ENCODE results near the gene UBA7. TPM values are rescaled to one million over a fixed set of nuclear protein-coding genes. Genes with fewer than 3 reads are reported as not detected.

UBA7 gene
- total RNA-seq, 2 donors from 2014 or later, result 23.9 to 31.0 TPM

DNA sequence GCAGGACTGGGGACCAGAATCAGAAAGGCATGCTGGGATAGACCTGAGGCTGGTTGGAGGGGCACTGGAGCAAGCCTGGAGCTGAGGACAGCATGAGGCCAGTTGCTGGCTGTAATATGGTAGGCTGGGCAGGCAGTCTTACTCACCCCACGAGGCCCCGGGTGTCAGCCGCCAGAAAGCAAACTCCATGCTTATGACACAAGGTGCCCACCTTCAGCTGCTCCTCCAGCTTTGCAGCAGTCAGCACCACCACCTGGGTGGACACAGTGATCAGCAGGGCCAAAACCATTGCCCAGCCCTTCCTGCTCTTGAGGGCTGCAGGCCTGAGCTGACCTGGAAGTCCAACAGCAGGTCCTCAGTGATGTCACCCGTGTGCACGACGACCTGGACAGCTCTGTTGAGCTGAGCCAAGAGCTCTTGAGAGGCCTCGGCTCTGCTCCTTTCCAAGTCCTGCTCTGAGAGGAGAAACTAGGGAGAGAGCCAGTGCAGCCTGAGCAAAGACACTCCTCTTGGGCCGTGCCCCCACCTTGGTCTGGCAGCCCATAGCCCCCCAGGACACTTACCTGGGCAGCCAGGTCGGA is 747 bp downstream of the UBA7 start:
- ATAC-seq, result peak; percentile 47 to 62
- DNase-seq, result no peak
- intact Hi-C loops (cut with DNase I), result no loop called here

DNA sequence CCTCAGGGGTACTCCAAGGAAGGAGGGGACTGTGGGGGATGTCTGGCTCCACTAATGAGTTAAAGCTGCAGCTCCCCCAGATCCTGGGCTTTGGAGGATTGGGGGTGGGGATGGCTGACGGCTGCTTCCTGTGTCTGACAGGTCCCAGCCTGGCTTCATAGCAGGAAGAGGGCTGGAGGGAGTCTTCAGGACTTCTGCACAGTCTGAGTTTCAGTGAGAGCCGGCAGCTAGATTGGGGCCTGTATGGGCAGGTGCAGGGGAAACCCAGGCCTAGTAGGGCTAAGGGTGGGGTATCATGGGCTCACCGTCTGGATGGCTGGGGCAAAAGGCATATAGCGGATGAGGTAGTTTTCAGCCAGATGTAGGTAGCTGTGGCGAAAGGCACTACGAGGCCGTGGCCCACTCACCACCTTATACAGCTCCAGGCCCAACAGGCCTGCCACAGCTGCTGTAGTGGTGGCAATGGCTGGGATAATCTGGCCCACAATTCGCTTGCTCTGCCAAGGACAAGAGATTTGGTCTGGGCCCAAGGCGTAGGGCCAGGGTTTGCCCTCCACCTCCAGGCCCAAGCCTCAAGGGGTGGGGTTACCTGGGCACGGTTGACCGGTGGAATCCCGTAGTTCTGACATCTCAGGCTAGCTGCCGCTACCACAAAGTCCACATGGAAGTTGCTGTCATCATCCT is 6.2 kb downstream of the UBA7 start:
- ATAC-seq, result no peak
- intact Hi-C loops (cut with DNase I), result no loop called here
- DNase-seq, result no peak

DNA sequence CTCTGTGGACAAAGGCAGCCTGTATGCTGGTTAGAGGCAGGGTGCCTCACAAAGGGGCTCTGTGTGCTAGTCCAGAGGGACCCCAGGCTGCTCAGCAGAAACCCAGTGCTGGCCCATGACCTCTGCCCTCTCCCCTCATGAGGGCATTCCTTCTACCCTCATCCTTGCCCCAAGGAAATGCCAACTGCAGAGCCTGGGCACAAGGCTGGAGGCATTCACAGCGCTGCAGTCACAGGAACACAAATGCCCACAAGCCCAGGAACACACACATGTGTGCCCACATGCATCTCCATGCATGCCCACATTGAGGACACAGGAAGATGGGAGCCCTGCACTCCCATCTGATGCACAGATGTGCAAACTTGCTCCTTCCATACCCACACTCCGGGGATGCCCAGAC is 6.9 kb downstream of the UBA7 start:
- intact Hi-C loops (cut with DNase I), result no loop called here
- no peak for ATAC-seq

DNA sequence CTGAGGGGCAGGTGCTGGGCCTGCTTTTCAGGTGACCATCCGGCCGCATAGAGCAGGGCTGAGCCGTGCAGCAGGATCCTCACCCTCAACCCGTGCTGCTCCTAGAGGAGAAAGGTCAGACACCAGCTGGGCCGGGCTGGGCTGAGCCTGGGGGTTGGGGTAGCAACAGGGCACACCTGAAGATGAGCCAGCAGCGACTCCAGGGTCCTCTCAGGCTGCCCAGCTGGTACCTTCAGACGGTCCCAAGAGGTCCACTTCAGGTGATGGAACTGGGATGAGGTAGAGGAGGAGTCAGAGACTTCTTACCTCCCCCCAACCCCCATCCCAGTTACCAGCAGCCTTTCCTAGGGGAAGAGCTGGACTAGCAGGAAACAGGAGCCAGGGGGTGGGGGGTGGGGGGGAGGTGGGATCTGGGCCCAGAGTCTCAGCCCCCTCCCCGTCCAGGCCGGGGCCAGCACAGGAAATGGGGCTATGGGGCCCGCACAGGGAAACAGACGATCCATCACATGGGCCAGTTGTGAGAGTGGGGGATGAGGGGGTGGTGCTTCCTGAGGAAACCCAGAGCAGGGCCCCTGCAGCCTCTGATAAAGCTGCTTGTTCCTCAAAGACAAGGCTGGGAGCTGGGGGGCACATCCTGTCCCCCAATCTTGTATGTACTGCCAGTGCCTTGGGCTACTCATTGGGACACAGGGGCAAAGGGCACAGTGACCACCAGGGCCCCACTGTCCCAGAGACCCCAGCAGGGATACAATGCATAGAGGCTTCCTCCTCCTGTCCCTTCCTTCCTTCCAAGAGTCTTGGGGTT is 7.7 kb downstream of the UBA7 start:
- intact Hi-C loops (cut with DNase I), result no loop called here
- ATAC-seq (peak in 1 of 2 donors; percentile 7), DNase-seq (peak; percentile 72)

More for the DNA sequence above, 6.9 kb downstream of the UBA7 start:
- no peak for DNase-seq

DNA sequence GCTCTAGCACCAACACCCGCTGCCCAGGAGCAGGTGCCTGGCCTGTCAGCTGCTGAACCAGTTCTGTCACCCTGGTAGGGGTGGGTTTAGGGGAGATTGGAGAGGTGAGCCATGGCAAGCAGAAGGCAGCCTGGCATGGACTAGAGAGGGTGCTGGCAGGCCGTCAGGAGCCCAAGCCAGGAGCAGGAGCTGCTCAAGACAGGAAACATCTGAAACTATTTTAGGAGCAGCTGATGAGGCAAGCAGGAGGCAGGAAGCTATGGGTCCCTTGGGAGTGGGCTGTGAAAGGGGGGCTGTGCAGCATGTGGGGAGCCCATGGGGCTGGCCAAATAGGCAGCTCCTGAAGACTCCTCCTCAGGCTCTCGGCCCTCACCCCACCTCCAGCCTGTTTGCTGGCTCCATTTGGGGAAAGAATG is 8.4 kb downstream of the UBA7 start:
- intact Hi-C loops (cut with DNase I), result no loop called here
- ATAC-seq (peak; percentile 42 to 58), DNase-seq (peak; percentile 89)

DNA sequence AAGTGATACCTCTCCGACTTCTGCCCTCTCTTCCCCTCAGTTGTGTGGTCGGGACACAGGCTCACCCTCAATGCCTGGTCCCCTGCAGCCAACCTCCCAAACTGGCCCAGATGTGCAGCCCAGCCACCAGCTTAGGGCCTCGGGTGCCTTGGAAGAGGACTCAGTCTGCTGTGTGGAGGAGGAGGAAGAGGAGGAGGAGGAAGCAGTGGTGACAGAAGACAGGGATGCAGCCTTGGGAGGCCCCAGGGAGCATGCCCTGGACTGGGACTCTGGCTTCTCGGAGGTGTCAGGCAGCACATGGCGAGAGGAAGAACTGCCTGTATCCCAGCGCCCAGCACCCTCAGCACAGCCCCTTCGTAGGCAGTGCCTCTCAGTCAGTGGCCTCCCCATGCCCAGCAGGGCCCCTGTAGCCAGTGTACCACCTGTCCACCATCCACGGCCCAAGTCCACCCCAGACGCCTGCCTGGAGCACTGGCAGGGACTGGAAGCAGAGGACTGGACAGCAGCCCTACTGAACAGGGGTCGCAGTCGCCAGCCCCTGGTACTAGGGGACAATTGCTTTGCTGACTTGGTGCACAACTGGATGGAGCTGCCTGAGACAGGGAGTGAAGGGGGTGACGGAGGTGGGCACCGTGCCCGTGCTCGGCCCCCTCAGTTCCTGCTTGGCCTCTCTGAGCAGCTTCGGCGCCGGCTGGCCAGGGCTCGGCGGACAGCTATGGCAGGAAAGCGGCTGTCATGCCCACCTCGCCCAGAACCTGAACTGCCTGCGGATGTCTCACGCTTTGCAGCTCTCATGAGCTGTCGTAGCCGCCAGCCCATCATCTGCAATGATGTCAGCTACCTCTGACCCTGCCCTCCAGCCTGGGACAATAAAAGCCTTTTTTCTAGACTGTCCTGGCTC is 9.4 kb downstream of the UBA7 start:
- ATAC-seq, result no peak
- intact Hi-C loops (cut with DNase I), result loop anchor here in 1 of 2 donors (5.0 kb wide), 1 partner anchor 38 kb away; no protein-coding TSS in a partner anchor
- DNase-seq, result peak; percentile 58

DNA sequence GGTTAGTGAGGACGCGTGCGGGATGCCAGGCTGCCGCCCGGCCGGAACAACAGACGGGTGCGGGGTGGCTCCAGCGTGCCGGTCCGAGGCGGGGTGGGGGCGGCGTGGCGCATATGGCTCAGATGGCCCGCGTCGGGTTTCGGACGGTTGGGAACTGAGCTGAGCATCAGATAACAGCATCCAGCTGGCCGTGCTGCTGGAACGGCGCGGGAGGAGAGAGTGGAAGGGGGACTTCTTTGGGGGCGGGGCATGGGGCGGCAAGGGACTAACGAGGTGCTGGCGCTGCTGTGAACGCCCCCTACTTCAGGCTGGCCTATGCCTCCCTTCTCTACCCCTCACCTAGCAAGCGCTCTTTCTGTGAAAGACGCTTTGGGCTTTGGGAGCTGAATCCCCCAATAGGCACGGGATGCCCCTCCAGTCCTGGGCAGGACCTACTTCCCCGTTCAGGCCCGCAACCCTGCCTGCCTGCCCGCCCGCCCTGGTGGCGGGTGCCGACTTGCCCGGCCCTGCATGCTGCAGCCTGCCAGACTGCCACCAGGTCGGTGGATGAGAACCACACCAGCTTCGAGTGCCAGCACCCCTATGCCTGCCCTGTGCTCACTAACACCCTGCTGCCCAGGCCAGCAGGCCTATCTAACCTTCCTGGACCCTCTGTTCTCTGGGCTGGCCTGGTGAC is 10.2 kb downstream of the UBA7 start:
- intact Hi-C loops (cut with DNase I), result loop anchor here (1.0 to 5.0 kb wide), 3 partner anchors 36 to 103 kb away; no protein-coding TSS in a partner anchor
- DNase-seq (peak; percentile 39), ATAC-seq (peak; percentile 6 to 13)

DNA sequence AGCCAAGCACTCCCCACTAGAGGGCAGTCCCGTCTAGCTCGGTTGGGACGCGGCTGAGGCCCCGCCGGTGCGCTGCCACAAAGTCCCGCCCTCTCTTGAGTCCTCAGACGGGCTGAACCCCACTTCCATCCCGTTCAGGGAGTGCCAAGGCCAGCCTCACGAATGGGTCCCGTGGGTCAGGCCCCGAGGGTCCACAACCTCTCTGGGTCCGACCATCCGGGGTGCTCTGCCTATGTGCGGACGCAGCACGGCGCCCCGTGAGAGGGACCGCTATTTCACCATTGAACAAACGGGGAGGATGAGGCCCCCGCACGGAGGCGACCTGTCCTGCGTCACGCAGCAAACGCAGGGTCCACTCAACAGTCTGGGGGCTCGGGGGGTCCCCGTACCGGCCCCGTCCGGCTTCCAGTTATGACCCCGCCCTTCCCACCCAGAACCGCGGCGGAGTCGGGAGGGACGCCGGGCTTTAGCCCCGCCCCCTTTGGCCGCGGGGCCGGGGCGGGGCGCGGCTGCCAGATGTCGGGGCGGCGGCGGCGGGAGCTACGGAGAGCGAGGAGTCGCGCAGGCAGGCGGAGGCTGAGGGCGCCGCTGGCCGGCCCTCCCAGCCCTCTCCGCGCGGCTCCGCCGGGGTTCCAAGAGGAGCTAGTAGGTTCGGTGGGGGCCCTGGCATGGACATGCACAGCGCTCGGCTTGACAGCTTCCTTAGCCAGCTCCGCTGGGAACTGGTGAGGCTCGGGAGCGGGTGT is 10.9 kb downstream of the UBA7 start, which contains the start of gene INKA1:
INKA1 (plus strand) TSS at position 543 of the 746 bp plus-strand sequence; CDS start at position 675, 132 bp downstream.
- DNase-seq, result peak; percentile 93
- peak; percentile 84 to 87 for ATAC-seq
- intact Hi-C loops (cut with DNase I), result loop anchor here (1.0 to 5.0 kb wide), 3 partner anchors 36 to 104 kb away; no protein-coding TSS in a partner anchor

DNA sequence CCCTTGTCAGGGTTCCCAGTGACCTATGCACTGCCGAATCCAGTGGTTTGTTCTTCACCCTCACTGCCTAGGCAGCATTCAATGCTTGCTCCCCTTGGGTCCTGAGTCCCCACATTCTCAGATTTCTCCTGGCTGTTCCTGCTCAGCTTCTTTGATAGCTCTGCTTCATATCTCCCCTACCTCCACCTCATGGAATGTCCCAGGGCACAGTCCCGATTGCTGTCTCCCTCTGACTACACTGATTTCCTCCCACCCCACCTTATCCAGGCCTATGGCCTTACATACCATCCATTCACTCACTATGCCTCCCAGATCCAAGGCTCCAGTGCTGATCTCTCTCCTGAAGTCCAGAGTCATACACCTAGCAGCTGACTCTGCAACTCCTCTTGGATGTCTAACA is 12.6 kb downstream of the UBA7 start:
- DNase-seq, result no peak
- ATAC-seq, result no peak
- intact Hi-C loops (cut with DNase I), result loop anchor here in 1 of 2 donors (5.0 kb wide), 1 partner anchor 41 kb away; no protein-coding TSS in a partner anchor

DNA sequence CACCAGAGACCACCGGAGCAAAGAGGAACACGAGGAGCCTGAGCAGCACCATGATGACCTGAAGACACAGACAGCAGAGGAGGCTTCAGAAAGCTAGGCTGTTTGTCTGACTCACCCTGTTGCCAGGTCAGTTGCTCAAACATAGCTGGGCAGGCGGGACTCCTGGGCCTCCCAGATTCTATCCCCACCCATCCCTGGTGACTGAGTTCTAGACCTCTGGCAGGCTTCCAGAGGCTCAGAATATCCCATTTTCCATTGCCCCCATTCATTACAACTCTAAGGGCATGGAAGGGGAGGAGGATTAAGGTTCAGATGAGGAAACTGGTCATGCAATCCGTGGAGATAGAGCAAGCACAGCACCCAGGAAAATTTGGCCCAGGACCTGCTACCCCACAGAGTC is 14.0 kb downstream of the UBA7 start, which contains the start of gene CDHR4:
CDHR4 (minus strand) TSS at position 113 of the 400 bp plus-strand sequence; CDS start at position 52, 61 bp downstream.
- DNase-seq (peak; percentile 64), ATAC-seq (peak in 1 of 2 donors; percentile 11)
- intact Hi-C loops (cut with DNase I), result loop anchor here in 1 of 2 donors (5.0 kb wide), 1 partner anchor 43 kb away; no protein-coding TSS in a partner anchor

DNA sequence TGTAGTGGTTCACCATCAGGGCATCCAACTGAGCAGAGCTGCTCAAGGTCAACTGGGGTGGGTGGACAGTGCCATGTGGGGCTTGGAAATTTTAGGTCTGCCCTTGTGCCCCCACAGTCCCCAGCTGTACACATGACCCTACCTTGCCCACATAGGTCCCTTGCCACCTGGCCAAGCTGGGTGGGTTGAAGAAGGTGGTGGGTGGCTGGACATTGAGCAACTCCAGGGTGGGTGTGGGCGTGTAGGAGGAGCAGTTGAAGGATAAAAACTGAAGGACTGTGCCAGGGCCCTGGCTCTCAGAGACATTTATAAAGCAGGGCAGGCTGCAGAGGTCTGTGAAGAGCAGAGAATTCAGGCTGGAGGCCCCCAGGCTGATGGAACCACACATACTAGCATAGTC is 14.6 kb downstream of the UBA7 start:
- DNase-seq (no peak), ATAC-seq (no peak)
- intact Hi-C loops (cut with DNase I), result no loop called here

DNA sequence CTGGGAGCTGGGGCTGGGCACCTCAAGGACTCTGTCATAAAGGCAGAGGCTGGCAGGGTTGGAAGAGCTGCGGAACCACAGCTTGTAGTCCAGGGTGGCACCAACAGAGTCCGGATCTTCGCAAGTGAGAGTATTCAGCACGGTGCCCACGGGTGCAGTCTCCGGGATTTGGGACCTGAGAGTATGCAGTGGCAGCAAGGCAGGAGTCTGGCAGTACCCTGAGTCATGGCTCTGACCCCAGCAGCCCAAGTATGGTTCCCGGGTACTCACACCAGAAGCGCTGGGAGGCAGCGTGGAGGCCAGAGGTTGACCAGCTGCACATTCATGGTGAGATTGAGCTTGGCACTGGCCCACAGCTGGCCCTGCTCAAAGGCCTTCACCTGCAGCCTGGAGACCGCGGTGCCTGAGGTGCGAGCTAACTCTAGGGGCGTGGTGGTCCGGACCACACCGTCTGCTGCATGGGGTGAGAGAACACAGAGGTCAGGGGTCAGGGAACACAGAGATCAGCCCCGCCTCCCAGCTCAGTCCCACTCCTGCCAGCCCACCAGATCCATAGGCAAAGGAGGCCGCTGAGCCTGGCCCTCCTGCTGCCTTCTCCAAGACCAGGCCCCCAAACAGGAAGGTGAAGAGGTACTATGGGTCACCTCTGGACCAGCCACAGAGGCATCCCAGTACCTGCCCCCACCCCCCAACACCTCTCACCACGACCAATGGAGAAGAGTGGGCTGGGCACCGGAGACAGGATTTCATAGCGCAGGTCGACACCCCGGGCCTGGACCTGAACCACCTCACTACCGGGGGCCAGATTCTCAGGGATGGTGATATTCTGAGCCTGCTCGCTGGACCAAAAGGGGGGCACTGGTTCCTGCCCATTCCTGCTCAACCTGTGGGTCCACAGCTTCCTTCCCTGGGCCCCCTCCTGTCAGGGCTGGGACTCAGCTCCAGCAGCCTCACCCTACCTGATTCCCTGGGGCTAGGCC is 18.5 kb downstream of the UBA7 start:
- intact Hi-C loops (cut with DNase I), result no loop called here
- no peak for DNase-seq
- no peak for ATAC-seq

DNA sequence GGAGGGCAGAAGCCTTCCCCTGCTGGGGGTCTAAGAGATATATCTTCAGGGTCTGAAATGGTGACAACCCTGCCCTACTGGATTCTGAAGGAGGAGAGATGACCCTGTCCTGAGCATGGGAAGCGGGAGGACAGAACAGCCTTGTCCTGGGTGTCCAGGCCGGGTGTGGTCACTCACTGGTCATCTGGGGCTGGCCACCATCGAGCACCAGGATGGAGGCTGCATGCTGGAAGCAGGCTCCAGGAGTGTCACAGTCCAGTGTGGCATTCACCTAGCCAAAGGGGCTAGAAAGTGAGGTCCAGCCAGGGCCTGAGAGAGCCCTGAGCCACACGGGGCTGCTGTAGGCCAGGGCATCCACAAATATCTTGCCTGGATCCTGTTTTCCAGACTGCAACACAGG is 19.3 kb downstream of the UBA7 start:
- DNase-seq (no peak), ATAC-seq (no peak)
- intact Hi-C loops (cut with DNase I), result no loop called here

DNA sequence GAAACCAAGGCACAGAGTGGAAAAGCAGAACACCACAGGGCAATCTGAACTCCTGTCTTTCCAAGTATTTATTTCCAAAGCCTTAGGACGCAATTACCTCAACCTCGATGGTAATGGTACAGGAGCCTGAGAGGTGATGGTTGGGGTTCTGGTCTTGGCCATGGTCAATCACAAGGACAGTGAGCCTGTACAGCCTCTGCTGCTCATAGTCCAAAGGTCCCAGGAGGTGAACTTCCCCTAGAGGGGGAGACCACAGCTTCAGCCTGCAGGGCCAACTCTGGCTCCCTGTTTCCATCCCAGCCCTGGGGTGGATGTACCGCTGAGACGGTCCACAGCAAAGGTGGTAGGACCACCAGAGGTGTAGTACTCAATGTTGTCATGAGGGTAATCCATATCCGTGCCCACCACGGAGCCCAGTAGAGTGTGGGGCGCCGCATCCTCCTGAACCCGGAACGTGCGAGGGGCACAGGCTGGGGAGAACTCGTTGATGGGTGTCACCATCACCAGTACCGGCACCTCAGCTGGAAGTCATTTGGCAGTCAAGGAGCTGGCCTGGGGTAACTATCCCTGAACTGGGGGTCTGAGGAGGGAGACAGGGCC is 20.2 kb downstream of the UBA7 start:
- intact Hi-C loops (cut with DNase I), result no loop called here
- ATAC-seq (no peak), DNase-seq (no peak)

DNA sequence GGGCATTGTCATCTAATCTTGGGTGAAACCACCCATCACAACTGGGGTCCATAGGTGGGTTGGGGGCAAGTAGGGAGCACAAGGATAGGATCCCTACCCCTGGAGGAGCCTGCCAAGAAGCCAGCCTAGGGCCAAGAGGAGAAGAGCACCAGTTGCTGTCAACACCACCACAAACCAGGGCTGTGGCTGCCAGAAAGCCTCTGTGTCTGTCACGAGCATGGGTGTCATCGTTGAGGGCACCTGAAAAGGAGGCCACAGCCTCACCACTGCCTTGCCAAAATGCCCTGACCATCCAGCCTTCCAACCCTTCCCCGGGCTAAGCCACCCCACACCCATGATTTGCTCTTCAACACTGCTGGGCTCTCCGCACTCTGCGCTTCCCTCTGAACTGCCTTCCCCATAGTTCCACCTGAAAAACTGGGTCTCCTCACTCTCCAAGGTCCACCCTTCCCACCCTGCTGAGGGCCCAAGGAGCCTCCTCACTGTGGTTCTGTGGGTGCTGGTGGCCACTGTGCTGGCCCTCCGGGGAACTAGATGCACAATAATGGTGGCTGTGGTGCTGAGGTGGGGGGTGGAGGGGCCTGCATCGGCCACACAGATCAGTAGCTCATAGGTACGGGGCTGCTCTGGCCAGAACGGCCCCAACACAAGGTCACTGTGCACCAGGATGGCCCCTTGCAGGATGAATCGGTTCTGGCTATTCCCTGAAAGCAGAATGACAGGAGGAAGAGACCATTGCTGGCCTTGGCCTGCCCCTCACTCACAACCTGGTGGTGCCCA is 21.2 kb downstream of the UBA7 start:
- ATAC-seq (no peak), DNase-seq (no peak)
- intact Hi-C loops (cut with DNase I), result no loop called here
